HG03175 (cell line): ENCODE measurements around the gene LRP3.
A peak's percentile ranks its signal among the peaks of the same experiment; 100 is the strongest.
"Not testable (repeated sequence)": the region's sequence is repeated elsewhere in the genome, so short reads cannot be mapped to it uniquely, and the experiment has no call there.

ENCODE experiments used
- ATAC-seq: cut with Tn5 transposase; IDR thresholded peaks from one replicate; pipeline ENCODE4 v1.9.1; 2021; ENCODE audit warnings: mild to moderate bottlenecking, moderate library complexity; ENCODE audit not compliant: unreplicated experiment

LRP3 gene

DNA sequence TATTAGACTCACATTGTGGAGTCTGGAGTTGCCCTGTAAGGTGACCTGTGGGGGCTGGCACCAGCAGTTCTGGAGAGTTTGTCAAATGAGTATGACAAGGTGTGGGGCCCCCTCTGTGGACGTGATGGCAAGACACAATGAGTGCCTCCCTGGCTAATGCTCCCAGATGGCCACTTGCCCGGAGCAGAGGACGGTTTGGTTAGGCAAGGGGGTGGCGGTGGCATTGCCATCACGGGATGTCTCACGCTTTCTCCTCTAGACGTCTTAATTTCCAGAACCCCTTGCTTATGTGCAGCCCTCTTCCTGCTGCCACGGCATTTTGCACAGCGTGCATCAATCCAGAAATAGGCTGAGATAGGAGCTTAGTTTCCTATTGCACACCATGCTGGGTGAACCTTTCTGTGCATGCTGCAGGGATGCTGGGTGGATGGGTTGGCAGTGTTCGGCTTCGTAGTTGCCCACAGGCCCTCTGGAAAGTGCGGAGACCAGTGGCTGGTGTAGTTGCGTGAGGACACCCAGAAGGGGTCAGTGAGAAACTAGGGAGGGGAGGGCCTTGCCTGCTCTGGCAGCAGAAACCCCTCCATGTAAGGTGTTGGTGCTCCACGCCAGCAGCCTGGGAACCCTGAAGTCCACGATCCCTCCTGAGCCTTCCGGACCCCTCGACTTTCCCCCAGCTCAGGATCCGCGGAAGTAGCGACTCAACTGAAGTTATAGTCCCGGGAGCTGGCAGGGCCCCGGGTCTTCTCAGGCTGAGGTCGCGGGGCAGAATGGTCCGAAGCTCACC is 18.1 kb upstream of the LRP3 start:
- no peak for ATAC-seq

DNA sequence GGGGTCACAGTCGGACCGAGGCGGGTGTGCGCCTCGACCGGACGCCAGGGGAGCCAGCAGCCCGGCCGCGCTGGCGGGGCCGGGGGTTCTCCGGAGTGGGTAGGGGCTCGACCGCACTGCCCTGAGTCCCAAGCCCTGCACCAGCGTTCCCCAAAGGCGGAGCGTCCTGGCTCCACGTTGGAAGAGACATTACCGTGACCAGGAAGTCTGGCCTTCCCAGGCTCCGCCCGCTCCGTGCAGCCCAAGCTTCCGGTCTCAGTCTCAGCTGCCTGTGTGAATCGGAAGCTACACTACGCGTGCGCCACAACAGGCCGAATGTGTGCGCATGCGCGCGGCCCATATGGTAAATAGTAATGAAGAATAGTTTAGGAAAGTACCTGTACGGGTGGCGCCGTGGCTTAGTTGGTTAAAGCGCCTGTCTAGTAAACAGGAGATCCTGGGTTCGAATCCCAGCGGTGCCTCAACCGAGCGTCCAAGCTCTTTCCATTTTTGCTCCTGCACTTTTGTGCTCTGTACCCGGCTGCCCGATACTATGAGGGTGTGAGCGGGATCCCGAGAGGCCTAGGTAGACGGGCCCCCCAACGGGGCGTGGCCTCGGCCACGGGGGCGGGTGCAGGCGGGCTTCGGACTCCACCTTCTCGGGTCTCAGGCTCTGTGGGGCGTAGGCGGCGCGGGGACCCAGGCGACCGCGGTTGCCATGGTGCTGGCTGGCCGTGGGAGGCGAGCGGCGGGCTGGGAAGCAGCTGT is 17.3 kb upstream of the LRP3 start:
- ATAC-seq, result peak; percentile 86

DNA sequence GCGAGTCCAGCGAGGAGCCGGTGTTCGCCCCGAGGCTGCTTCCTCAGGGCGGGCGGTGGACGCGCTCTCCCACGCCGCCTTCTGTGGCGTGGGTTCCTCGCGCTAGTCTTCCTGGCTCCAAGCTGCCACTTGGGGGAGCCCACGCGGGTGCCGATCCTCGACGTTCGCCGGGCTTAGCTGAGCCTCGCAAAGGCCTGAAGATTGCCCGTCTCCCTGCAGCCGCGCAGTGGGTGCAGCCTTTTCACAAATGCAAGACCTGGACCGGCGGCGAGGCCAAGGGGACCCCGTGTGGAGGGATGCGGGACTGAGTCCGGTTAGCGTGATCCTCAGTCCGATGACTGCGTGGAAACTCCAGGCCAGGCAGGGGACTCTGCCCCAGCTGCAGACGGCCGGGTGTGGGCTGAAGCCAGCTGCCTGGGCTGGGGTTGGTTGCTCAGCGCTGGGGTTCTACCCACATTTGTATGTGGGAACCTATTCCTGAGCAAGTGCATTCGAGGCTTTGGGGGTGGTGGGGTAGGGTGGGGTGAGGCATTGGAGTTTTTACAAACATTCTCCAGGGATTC is 16.6 kb upstream of the LRP3 start:
- ATAC-seq, result peak; percentile 21

DNA sequence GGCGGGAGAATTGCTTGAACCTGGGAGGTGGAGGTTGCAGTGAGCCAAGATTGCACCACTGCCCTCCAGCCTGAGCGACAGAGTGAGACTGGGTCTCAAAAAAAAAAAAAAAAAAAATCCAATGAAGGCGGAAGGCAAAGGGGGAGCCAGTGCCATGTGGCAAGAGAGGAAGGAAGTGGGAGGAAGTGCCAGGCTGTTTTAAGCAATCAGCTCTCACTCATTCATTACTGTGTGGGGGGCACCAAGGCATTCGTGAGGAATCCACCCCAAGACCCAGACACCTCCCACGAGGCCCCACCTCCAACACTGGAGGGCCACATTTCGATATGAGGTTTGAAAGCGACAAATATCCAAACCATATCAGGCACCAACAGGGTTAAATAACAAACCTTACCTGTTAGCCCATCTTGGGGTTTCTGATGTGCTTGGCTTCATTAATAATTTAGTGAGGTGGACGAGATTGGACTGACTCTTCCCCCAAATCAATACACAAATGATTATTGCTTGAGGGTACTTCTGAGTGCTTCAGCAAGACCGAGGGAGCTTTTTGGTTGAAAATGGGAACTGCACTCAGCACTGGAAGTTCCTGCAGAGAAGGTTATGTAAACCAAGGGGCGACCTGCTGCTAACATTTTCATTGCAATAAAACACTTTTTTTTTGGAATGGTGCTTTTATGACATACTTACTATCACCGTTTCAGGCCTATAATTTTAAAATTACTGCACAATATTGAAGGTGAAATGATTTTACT is 7.5 kb upstream of the LRP3 start:
- ATAC-seq, result no peak

DNA sequence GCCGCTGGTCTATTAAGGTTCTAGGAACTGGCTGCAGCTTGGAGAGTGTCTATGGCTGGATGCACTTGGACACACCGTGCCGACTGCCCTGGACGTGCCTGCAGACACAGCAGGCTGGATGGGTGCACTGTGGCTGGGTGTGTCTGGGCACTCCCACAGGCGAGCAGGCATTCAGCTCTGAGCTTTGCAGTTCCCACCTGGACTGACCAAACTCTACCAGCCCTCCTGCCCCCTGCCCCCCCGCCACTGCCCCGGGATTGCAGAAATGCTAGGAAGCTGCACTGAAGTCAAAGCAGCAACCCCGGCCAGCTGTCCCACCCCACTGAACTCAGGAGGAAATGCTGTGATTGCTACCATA is 7.0 kb upstream of the LRP3 start:
- no peak for ATAC-seq

DNA sequence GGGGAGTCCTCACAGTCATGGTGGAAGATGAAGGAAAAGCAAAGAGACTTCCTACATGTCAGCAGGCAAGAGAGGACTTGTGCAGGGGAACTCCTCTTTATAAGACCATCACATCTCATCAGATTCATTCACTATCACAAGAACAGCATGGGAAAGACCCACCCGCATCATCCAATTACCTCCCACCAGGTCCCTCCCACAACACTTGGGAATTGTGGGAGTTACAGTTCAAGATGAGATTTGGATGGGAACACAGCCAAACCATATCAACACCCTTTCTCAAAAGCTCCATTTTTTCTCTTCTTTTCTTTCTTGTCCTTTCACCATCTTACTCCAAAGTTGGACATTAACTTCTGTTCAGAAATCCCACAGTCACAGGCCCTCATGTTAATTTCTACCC is 4.7 kb upstream of the LRP3 start:
- no peak for ATAC-seq

DNA sequence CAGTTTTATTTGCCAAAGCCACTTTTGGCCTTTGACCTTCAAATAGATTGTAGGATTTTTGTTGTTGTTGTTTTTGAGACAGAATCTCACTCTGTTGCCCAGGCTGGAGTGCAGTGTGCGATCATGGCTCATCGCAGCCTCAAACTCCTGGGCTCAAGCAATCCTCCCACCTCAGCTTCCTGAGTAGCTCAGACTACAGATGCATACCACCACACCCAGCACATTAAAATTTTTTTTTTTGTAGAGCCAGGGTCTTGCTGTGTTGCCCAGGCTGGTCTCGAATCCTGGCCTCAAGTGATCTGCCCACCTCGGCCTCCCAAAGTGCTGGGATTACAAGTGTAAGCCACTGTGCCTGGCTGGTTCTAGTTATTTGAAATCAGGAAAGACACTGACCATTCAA is 3.0 kb upstream of the LRP3 start:
- ATAC-seq, result not testable (repeated sequence)

DNA sequence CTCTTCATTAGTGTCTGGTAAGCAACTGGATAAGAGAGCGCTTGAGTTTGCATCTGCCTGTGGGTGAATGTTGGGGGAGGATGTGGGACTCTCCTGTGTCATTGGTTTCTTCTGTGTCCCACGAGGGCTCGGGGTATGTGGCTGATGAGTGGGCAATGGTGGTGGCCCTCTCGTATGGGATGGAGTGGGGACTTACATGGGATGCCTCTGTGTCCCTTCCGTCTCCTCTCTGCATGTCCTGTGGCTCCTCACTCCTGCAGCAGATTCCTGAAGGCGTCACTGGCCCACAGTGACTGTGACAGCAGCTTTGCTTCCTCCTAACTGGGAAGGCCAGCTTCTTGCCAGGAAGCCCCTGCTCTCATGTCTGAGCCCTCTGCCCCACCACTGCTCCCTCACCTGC is 2.6 kb upstream of the LRP3 start:
- ATAC-seq, result no peak

DNA sequence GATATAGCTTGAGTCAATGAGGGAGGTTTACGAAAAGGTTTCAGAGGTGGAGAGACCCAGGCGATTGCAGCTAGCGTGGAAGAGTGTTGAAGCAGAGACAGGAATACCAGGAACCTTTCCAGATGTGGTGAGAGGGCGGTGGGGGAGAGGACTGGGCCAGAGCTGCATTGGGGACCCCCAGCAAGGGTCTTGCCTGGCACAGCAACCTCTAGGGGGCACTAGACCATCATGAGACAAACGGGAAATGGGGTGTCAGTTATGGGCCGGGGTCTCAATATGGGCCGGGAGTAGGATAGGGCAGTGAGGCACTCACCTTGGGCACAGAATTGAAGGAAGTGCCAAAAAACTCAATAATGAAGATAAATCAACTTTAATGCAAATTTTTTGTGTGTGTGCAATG is 2.1 kb upstream of the LRP3 start:
- no peak for ATAC-seq

DNA sequence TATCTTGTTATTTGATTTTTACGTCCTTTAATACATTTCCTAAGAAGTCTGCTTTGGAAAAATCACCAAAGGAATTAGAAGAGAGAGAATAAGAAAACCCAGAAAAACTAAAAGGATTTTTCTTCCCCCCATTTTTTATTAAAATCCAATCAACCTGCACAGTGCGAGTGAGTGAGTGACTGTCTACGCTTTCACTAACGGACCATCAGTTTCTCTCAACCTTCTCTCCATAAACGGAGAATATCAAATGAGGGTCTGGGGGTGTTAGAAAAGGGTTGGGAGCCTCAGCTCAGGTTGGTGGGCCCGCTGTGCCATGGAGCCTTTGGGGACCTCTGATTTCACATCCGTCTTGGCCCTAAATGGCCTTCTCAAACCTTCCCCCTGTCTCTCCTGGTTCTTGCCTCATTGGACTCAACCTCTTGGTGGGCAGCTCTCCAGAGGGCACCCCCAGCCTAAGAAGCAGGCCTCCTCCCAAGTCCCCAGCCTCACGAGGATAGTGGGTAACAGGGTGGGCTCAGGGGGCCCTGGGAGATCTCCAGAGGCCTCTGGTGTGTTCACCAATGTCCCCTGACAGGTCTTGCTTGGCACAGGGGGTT is 763 bp upstream of the LRP3 start:
- no peak for ATAC-seq

DNA sequence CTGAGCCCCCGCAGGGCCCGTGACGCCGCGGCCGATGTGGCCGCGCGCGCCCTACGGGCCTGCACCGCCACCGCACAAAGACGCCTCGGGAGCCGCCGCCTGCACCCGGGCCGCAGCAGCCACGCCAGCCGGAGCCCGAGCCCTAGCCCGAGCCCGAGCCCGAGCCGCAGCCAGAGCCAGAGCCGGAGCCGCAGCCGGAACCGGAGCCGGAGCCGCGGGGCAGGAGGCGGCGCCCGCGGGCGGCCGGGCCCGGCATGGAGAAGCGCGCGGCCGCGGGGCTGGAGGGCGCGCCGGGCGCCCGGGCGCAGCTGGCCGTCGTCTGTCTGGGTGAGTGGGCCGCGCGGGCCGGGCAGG is 379 bp downstream of the LRP3 start:
- ATAC-seq, result no peak

DNA sequence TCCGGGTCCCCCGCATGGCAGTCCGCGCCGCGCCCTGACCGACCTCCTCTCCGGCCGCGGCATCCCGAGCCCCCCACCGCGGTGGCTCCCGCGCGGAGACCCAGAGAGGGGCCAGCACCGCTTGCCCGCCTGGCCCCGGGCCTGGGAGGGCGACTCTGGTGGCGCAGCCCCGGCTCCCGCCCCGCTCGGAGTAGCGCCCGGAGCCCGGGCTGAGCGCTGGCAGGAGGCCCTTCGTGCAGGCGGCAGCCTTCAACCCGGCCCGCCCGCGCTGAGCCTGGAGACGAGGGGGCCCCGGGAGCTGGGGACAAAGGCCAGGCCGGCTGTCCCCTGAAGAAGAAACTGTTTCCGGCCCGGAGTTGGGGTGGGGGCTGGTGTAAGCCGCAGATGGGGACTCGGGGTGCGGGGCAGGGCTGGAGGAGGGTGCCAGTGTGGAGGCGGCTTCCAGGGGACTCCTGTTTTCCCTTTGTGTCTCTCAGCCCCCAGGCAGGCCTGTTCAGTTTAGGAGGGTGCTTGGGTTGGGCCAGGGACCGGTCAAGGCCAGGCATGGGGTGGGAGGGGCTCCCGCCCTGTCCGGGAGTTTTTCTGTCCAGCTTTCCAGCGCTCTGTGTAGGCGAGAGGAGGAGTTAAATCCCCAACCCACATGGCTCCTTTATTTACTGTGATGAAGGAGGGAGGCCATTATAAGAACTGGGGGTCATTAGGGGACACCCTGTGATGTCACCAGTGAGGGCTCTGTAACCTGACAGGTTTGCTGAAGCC is 935 bp downstream of the LRP3 start:
- no peak for ATAC-seq

DNA sequence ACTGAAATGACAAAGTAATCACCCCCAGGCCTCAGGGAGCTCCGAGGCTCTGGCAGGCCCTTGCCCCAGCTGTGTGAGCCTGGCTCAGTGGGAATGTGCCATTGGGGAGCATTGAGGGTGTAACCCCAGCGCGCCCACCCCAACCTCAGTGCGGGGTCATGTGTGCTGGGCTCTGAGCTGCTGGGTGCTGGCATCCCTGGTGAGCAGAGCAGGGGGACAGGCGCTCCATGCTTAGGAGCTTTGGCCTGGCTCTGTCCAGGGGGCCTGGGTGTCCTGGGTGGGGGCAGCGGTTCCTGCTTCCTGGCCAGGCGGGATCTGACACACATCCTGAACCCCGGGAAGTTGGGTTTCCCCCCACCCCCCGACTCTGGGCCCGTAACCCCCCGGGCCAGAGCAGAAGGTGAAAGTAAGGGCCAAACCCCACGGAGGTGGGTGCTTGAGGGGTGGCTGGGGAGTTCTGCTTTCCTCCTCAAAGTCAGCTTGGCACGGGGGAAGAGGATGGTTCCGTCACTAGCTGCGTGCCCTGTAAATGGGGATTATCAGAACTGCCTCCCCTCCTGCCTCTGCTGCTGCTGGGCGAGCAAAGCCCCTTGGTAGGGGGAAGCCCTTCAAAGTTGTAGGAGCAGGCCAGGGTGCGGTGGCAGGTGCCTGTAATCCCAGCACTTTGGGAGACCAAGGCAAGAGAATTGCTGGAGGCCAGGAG is 1.7 kb downstream of the LRP3 start:
- no peak for ATAC-seq

DNA sequence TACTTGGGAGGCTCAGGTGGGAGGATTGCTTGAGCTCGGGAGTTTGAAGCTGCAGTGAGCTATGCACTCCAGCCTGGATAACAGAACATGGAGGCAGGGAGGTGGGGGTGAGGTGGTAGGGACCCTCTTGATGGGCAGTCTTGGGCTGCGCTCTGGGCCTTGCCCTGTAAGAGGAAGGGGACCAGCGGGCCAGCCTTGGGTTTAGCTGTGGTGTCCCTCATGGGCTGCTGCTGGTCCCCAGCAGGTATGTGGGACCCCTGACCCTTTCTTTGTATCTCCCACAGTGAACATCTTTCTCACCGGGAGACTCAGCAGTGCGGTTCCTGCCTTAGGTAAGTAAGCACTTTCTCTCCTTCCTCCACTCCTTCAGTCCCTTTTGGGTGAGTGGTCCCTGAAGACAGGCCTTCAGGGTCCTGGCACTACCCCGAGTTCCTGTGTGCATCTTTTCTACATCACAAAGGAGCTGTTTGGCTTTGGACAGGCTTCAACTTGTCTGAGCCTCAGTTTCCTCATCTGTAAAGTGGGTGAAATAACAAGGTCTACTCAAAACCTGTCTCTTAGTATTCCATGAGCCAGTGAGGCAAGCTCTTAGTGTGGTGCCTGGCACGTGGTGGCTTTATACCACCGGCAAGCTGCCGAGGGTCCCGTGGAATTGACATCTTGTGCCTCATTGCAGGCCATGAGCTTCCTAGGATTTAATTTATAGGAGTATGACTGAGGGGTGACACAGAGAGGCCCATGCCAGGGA is 2.5 kb downstream of the LRP3 start:
- no peak for ATAC-seq

DNA sequence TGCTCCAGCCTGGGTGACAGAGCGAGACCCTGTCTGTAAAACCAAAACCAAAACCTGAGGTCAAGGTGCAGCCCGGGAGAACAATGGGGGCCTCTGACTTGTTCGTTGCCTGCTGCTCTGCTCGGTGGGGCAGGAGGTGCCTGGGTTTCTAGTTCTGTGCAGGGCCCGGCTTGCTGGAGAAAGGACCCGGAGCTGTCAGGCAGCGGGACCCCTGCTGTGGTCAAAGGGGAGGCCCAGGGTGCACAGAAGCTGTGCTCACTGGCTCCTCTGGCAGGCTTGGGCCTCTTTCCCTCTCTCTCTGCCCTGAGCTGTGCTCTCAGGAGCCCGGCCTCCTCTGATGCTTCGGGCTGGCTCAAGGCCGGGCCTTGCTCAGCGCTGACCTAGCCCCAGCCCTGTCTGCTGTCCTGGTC is 3.5 kb downstream of the LRP3 start:
- ATAC-seq, result peak; percentile 52

DNA sequence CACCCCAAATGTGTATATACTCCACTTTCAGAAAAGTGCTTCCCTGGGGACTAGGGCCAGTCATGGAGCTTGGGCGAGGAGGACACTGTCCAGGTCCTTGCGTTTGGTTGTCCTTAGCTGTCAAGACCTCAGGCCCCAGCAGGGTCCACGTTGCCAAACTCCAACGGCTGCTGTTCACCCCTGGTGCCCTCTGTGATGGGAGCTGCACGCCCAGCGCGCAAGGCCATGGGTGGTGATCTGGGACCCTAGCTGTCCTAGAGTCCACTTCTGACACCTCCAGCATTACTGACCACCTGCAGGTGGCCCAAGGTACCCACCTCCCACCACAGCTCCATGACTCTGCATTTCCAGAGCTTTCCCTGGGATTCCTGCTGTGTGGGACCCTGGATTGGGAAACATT is 4.0 kb downstream of the LRP3 start:
- no peak for ATAC-seq

DNA sequence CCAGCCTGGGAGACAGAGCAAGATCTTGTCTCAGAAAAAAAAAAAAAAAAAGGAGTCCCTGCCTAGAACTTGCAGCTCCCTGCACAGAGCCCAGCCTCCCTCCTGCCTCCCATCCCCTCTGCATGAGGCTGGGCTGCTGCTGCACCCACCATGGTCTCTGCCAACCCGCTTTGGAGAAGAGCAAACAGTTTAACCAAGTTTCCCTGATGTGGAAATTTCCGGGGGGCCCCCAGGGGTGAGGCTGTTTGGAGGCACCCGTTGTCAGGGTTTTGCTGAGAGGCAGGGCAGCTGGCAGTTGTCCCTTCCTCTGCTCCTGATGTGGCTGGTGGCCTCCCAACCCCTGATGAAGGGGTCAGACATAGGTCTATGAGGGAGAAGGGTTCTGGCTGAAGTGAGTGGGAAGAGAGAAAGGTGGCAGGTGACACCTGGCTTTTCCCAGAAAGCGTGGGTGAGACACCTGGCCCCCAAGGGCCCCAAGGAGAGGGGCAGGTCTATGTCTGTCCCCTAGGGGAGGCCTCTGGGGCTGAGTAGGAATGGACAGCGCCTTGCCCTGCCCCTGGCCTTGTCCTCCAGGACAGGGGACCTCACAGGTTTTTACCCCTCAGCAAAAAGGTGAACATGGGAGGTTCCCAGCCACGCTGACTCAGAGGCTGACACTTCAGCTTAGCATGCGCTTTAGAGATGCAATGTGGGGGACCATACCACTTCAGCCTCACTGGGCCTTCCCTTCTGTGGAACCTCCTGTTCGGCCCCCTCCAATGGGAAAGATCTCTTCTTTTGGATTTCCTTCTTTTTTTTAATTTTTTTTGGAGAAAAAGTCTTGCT is 5.5 kb downstream of the LRP3 start:
- ATAC-seq, result no peak

DNA sequence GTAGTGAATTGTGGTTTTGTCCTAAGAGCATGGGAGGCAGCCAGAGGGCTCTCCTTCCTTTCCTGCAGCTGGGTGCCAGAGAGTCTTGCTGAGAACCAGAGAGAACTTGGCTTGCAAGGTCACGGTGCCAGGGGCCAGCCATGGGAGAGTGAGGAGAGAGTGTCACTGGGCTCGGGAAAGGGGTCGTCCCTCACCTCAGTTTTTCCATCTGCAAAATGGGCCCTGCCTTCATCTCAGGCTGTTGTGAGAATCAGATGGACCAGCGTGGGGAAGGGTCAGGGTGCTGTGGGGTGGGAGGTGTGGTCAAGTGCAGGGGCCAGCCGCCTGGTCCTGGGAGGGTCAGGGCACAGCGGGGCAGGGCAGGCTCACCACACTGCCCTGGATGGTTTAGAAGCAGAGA is 7.3 kb downstream of the LRP3 start:
- no peak for ATAC-seq
